Memory B cell (primary cell): ENCODE data around the gene TBCK.

Experiments
- ATAC-seq: fragments of 150-1000 bp; cut with Tn5 transposase; 2 replicates; pipeline ENCODE4 v1.10.0; 2021; ENCODE audit warnings: low read depth, mild to moderate bottlenecking, moderate library complexity
- DNase-seq, 2 donors: peaks; one replicate each; pipeline ENCODE4 v3.0.0; 2022; ENCODE audit warnings: low spot score in 2 of 2
- H3K27ac Mint-ChIP-seq: one replicate; pipeline ENCODE4 v1.8.0; 2022; ENCODE audit warnings: mild to moderate bottlenecking, moderate library complexity, mixed read lengths
- H3K27me3 Mint-ChIP-seq: one replicate; pipeline ENCODE4 v1.8.0; 2022; ENCODE audit warnings: mixed read lengths
- H3K36me3 Mint-ChIP-seq: one replicate; pipeline ENCODE4 v1.8.0; 2022; ENCODE audit warnings: mild to moderate bottlenecking, mixed read lengths
- H3K4me1 Mint-ChIP-seq: one replicate; pipeline ENCODE4 v1.8.0; 2022; ENCODE audit warnings: mixed read lengths
- H3K4me3 Mint-ChIP-seq: one replicate; pipeline ENCODE4 v1.8.0; 2022; ENCODE audit warnings: mild to moderate bottlenecking, moderate library complexity, mixed read lengths
- H3K9me3 Mint-ChIP-seq: one replicate; pipeline ENCODE4 v1.8.0; 2022; ENCODE audit warnings: mixed read lengths

The TBCK gene

DNA sequence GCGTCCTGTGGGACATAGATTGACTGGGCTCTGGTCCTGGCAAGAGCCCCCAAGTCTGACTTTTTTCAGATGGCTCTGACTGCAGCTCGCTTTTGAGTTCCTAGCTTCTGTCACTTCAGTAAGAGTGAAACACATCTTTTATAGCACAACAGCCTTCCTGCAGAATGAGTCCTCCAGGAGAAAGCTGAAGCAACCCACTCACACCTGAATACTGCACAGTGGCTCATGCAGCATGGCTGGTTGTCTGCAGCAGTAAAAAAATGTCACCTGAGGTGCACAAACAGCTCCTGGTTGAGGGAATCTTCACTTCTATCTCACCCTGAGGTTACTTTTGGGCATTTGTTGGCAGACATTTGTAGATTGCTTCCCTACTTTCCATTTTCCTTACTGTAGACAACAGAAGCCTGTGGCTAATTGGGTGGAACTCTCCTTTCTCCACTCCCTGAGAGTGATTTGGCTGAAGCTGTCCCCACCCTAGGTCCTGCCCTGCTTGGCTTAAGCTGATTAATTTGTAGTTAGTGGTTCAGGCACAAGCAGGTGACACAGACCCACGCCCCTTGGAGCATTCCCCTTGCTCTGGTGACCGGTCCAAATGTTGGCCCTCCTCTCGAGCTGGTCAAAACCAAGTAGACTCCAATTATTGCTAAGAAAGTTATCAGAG lies 321.0 kb downstream of the TBCK start:
- Mint-ChIP-seq H3K27me3 (peaks cover 2% of the 10 kb centered on the region), H3K36me3 (no peaks in the 10 kb centered on the region), H3K9me3 (no peaks in the 10 kb centered on the region), H3K4me3 (no peak overlapping the region), H3K4me1 (no peaks in the 10 kb centered on the region), H3K27ac (no peak overlapping the region)
- ATAC-seq = no peak
- DNase-seq = no peak

DNA sequence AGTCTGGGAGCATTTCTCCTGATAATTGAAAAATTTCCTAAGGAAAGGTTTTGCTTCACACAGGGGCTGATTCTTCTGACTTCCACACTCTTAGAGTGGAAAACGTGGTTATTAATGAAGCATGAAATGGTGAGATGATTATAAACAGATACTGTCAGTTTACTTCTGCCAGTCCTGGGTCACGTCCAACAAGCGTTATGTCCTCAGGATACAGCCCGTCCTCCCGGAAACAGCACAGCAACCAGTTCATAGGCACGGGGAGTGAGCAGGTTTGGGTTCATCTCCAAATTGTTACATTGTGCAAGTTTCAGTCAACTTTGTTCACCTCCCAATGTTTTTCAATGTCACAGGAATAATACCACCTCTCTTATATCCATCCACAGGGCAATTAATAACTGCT lies 321.9 kb downstream of the TBCK start:
- DNase-seq (no peak), ATAC-seq (no peak)
- Mint-ChIP-seq H3K4me1 (no peaks in the 10 kb centered on the region), H3K4me3 (no peak overlapping the region), H3K27me3 (peaks cover 2% of the 10 kb centered on the region), H3K36me3 (no peaks in the 10 kb centered on the region), H3K9me3 (no peaks in the 10 kb centered on the region), H3K27ac (no peak overlapping the region)

DNA sequence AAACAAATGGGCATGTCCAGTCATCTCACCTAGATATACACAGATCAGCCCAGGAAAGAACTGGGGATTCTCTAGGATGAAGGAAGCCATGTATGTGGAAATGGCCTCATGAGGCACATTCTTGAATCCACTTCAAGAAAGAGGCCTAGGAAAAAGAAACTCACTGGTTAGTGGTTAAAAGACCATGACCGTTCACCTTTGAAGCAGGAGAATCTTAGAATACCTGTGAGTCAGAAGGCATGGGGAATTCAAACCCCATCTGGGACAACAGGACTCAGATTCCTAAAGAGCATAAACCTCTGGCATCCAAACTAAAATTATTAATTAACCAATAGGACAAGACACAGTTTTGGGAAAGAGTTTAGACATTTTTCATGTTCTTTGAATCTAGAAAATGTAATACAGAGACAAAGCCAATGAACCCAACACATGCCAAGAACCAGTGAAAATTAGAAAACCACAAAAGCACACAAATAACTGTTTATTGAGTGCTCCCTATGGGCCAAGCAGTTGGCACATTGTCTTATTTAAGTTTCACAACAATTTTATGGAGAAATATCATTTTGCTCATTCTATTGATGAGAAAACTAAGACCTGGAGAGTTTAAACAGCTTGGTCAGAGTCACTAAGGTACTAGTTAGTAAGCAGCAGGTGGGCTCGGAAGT lies 323.2 kb downstream of the TBCK start:
- H3K27ac Mint-ChIP-seq = no peak overlapping the region
- DNase-seq = no peak

DNA sequence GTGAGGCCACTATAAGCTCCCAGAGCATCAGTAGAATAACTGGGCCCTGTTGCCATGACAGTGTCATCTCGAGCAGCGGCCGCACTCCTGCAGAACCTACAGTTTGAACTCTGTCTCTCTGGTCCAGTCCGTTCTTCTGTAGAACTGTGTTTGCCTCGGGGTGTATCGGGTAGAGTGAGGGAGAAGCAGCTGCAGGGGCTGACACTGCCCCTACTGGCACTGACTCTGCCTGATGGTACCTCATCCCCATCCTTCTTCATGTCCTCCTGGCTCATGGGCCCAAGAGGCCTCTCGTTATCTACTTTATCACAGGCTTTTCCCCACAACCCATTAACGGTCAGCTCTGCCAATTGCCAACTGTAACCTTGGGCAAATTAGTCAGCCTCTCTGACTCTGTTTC lies 324.3 kb downstream of the TBCK start:
- Mint-ChIP-seq H3K27ac (no peak overlapping the region), H3K9me3 (peaks cover 4% of the 10 kb centered on the region), H3K36me3 (no peaks in the 10 kb centered on the region), H3K4me3 (no peak overlapping the region), H3K27me3 (no peaks in the 10 kb centered on the region), H3K4me1 (no peaks in the 10 kb centered on the region)
- ATAC-seq = no peak
- DNase-seq = no peak

More for the DNA sequence above, 323.2 kb downstream of the TBCK start:
- Mint-ChIP-seq H3K36me3 (no peaks in the 10 kb centered on the region), H3K27me3 (peaks cover 2% of the 10 kb centered on the region), H3K4me3 (no peak overlapping the region), H3K4me1 (no peaks in the 10 kb centered on the region), H3K9me3 (peaks cover 4% of the 10 kb centered on the region)
- ATAC-seq = no peak
